ENCODE measurements around the gene FBXL4. TPM values are rescaled to one million over a fixed set of nuclear protein-coding genes. Genes with fewer than 3 reads are reported as not detected.

Gene FBXL4
- total RNA-seq, 6 donors from 2014 or later: 6.3 to 25.9 (median 14.4) TPM

DNA sequence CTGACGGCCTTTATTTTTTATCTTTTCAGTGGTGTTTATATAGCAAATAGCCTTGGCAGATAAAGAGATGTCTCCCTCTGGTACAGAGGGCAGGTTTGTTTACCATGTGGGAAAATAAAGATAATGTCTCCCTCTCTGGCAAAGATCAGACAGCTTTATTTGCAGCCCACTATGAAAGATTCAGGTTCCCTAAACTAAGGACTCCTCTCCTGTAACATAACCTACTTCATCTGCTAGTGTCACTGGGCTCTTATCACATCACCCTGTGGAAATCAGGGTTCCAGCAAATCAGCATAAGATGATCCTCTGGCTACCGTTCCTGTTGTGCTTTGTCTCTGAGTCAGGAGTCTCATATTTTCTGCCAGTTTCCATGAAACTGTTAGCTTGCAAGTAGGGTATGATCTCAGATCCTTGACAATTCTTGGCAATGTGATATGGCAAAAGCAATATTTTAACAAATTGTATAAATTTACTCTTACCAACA lies 3.1 kb downstream of the FBXL4 start:
- ATAC-seq (ENCODE audit: low FRiP score in 2 of 2) (no peak), DNase-seq (no peak)
- Histone ChIP-seq H3K4me3 (no peak overlapping the region), H3K9me3 (peaks cover 0 to 6% (median 2%) of the 10 kb centered on the region in 4 donors), H3K4me1 (peaks cover 24 to 31% (median 24%) of the 10 kb centered on the region in 4 donors), H3K27me3 (no peaks in the 10 kb centered on the region), H3K36me3 (peaks cover 0 to 2% (median 0%) of the 10 kb centered on the region in 4 donors), H3K27ac (no peak overlapping the region)
- TF ChIP-seq, protein P1, sequence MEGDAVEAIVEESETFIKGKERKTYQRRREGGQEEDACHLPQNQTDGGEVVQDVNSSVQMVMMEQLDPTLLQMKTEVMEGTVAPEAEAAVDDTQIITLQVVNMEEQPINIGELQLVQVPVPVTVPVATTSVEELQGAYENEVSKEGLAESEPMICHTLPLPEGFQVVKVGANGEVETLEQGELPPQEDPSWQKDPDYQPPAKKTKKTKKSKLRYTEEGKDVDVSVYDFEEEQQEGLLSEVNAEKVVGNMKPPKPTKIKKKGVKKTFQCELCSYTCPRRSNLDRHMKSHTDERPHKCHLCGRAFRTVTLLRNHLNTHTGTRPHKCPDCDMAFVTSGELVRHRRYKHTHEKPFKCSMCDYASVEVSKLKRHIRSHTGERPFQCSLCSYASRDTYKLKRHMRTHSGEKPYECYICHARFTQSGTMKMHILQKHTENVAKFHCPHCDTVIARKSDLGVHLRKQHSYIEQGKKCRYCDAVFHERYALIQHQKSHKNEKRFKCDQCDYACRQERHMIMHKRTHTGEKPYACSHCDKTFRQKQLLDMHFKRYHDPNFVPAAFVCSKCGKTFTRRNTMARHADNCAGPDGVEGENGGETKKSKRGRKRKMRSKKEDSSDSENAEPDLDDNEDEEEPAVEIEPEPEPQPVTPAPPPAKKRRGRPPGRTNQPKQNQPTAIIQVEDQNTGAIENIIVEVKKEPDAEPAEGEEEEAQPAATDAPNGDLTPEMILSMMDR (IDR thresholded peaks at IDR 0.05): no peak
- TF ChIP-seq EP300 (IDR thresholded peaks at IDR 0.05) (no peak), POLR2A (IDR thresholded peaks at IDR 0.05) (no peak), POLR2AphosphoS5 (IDR thresholded peaks at IDR 0.05) (no peak)
- 30 to 55% methylated on average over 2 of the region's 2 CpGs for WGBS, 2 donors

- H3K4me1 ChIP-seq: peaks cover 24 to 31% (median 24%) of the 10 kb centered on the region in 4 donors
- DNase-seq (no peak), ATAC-seq (ENCODE audit: low FRiP score in 2 of 2) (no peak)
- H3K27ac ChIP-seq: no peak overlapping the region
- WGBS, 2 donors: 63 to 81% methylated on average over 3 of the region's 3 CpGs
- H3K36me3 ChIP-seq: peaks cover 0 to 2% (median 0%) of the 10 kb centered on the region in 4 donors
- peaks cover 0 to 7% (median 6%) of the 10 kb centered on the region in 4 donors for H3K9me3 ChIP-seq
- TF ChIP-seq, protein P1 (IDR thresholded peaks at IDR 0.05): no peak
- TF ChIP-seq POLR2AphosphoS5 (IDR thresholded peaks at IDR 0.05) (no peak), POLR2A (IDR thresholded peaks at IDR 0.05) (no peak), EP300 (IDR thresholded peaks at IDR 0.05) (no peak)
- H3K4me3 ChIP-seq: no peak overlapping the region
- H3K27me3 ChIP-seq: no peaks in the 10 kb centered on the region
Observed at GRCh38 chr6:98944168-98944567, 3.6 kb downstream of the FBXL4 start.

- no peaks in the 10 kb centered on the region for H3K27me3 ChIP-seq
- WGBS, 2 donors: 88 to 90% methylated on average over 3 of the region's 3 CpGs
- ATAC-seq (ENCODE audit: low FRiP score in 2 of 2) (no peak), DNase-seq (no peak)
- H3K27ac ChIP-seq: no peak overlapping the region
- H3K9me3 ChIP-seq: peaks cover 0 to 8% (median 6%) of the 10 kb centered on the region in 4 donors
- no peak overlapping the region for H3K4me3 ChIP-seq
- TF ChIP-seq, protein P1 (IDR thresholded peaks at IDR 0.05): no peak
- no peak for TF ChIP-seq POLR2AphosphoS5 (IDR thresholded peaks at IDR 0.05)
- H3K4me1 ChIP-seq: peaks cover 24 to 25% (median 24%) of the 10 kb centered on the region in 4 donors
- H3K36me3 ChIP-seq: peaks cover 0 to 2% (median 0%) of the 10 kb centered on the region in 4 donors
Observed at GRCh38 chr6:98942263-98942803, 5.4 kb downstream of the FBXL4 start.

DNA sequence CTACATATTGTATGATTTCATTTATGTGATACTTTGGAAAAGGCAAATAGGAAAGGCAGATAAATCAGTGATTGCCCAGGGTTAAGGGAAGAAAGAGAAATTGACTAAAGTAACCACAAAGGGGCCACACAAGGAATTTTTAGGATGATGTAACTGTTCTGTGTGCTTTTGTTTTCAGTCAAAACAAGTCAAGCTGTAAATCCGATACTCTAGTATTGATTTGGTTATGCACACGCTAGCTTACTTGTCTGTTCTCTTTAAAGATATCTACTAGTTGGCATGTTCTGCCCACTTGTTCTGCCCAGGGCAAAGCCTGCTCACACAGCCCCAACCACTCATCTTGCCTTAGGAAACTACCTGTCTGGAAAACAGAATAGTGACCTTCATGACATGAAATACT lies 6.4 kb downstream of the FBXL4 start:
- H3K27me3 ChIP-seq: no peaks in the 10 kb centered on the region
- no peak for ATAC-seq (ENCODE audit: low FRiP score in 2 of 2)
- peaks cover 17 to 19% (median 18%) of the 10 kb centered on the region in 4 donors for H3K4me1 ChIP-seq
- WGBS, 2 donors: 94% methylated on average over 2 of the region's 2 CpGs
- H3K36me3 ChIP-seq: peaks cover 0 to 2% (median 0%) of the 10 kb centered on the region in 4 donors
- H3K9me3 ChIP-seq: peaks cover 0 to 8% (median 6%) of the 10 kb centered on the region in 4 donors
- H3K27ac ChIP-seq: no peak overlapping the region
- TF ChIP-seq POLR2A (IDR thresholded peaks at IDR 0.05) (no peak), POLR2AphosphoS5 (IDR thresholded peaks at IDR 0.05) (no peak), EP300 (IDR thresholded peaks at IDR 0.05) (no peak)
- DNase-seq: no peak
- H3K4me3 ChIP-seq: no peak overlapping the region

DNA sequence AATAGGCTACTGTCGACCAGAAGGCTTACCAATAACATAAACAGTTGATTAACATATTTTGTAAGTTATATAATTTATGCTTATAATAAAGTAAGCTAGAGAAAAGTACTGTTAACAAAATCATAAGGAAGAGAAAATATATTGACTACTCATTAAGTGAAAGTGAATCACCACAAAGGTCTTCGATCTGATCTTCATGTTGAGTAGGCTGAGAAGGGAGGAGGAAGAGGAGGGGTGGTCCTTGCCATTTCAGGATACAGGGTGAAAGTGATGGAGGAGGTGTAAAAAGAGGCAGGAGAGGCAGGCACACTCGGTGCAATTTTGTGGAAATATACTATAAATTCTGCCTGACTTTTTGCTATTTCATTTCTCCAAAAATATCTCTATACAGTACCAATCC lies 10.4 kb downstream of the FBXL4 start:
- H3K27ac ChIP-seq: no peak overlapping the region
- WGBS, 2 donors: 84 to 92% methylated on average over 3 of the region's 3 CpGs
- TF ChIP-seq POLR2A (IDR thresholded peaks at IDR 0.05) (no peak), POLR2AphosphoS5 (IDR thresholded peaks at IDR 0.05) (no peak), EP300 (IDR thresholded peaks at IDR 0.05) (no peak)
- TF ChIP-seq, protein P1 (IDR thresholded peaks at IDR 0.05): no peak
- peaks cover 0 to 2% (median 0%) of the 10 kb centered on the region in 4 donors for H3K36me3 ChIP-seq
- peaks cover 0 to 7% (median 7%) of the 10 kb centered on the region in 4 donors for H3K4me1 ChIP-seq
- H3K4me3 ChIP-seq: no peak overlapping the region
- no peaks in the 10 kb centered on the region for H3K27me3 ChIP-seq
- peaks cover 0 to 8% (median 6%) of the 10 kb centered on the region in 4 donors for H3K9me3 ChIP-seq
- ATAC-seq (ENCODE audit: low FRiP score in 2 of 2) (no peak), DNase-seq (no peak)
